NB4 (cell line): ENCODE measurements around the gene PAK5.

ENCODE experiments used
- MAX ChIP-seq: IDR thresholded peaks from 2 replicates; pipeline ENCODE4 v1.6.1; 2011; ENCODE audit warnings: low read depth, low read length
- POLR2A ChIP-seq: IDR thresholded peaks from 2 replicates; pipeline ENCODE4 v1.6.1; 2011; ENCODE audit warnings: mild to moderate bottlenecking; ENCODE audit not compliant: insufficient read length; ENCODE audit errors: extremely low read depth
- TF ChIP-seq, protein P1 (sequence below): IDR thresholded peaks from one replicate; pipeline ENCODE4 v1.5.1; 2012; ENCODE audit warnings: low read depth, low read length

GRCh38 chr20:9613871-9614270 lies 225.0 kb downstream of the PAK5 start:
- TF ChIP-seq POLR2A (no peak), MAX (no peak)
- TF ChIP-seq, protein P1, sequence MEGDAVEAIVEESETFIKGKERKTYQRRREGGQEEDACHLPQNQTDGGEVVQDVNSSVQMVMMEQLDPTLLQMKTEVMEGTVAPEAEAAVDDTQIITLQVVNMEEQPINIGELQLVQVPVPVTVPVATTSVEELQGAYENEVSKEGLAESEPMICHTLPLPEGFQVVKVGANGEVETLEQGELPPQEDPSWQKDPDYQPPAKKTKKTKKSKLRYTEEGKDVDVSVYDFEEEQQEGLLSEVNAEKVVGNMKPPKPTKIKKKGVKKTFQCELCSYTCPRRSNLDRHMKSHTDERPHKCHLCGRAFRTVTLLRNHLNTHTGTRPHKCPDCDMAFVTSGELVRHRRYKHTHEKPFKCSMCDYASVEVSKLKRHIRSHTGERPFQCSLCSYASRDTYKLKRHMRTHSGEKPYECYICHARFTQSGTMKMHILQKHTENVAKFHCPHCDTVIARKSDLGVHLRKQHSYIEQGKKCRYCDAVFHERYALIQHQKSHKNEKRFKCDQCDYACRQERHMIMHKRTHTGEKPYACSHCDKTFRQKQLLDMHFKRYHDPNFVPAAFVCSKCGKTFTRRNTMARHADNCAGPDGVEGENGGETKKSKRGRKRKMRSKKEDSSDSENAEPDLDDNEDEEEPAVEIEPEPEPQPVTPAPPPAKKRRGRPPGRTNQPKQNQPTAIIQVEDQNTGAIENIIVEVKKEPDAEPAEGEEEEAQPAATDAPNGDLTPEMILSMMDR = no peak
